GM19452 (cell line): ENCODE data around the gene ABHD2.
"Not testable (repeated sequence)": the region's sequence is repeated elsewhere in the genome, so short reads cannot be mapped to it uniquely, and the experiment has no call there.

Experiments used
- ATAC-seq: cut with Tn5 transposase; IDR thresholded peaks from one replicate; pipeline ENCODE4 v1.9.1; 2021; ENCODE audit not compliant: unreplicated experiment

Gene ABHD2

DNA sequence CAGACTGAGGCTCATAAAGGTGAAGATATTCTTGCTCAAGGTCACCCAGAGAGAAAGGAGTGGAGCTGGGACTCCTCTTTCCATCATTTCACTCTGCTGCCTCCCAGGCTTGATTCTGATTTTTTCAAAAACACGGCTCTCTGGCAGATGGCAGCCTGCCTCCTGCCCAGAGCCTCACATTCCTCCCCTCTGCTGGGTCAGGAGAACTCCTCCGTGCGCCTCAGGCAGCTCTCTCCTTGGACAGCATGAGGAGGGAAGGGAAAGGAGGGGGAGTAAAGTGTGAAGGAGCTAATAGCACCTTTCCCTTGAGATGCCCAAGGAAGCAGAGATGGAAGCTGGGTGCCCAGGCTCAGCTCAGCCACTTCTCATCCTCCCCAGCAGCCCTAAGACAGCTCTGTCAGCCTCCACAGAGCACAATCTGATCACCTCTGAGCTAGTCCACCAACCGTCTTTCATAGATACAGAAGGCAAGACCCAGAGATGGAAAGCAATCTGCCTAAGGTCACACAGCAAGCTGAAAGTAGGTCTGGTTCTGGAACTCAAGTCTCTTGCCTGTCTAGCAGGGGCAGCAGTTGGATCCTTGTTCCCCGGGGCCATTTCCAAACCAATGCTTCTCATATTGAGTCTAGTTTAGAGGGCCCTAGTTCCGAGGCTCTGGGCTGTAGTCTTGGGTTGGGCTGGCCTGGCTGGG lies 129.6 kb downstream of the ABHD2 start:
- ATAC-seq: no peak

DNA sequence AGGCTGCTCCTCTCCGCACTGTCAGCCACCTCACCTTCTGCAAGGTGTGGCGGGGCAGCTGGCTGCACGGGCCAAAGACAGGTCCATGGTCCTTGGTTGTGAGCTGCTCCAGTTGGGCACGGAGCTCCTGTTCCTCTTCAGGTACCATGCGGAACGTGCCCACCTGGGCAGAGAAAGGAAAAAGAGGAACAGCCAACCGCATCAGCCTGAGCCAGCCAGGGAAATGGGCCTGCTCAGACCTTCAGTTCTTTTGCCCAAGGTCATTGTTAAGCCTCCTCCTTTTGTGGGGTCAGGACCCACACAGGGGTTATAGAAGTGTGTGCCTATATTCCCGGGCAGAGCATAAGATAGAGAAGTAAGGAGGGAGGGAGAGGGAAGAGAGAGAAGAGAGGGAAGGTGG lies 130.3 kb downstream of the ABHD2 start:
- ATAC-seq: no peak

DNA sequence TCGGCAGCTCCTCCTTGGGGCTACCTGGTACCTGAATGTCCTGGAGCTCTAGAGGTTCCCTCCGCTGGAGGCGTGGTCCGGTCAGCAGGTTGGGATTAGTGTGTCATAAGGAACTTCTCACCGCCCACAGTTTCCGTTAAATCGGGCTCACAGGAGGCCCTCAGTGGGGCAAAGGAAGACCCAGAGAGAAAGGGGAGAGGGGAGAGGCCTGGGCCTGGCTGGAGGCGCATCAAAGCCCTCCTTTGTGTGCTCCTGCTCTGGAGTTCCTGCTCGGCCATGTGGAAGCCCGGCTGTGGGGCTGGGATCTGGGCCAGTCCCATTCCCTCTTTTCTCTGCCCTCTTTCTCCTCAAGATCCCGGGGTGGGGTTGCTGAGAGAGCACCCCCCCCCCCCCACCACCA lies 133.3 kb downstream of the ABHD2 start, which contains the start of gene RLBP1:
Gene RLBP1 (minus strand): TSS at position 37 of the 400 bp plus-strand sequence. CDS start 2,604 bp downstream, outside the sequence.
- no peak for ATAC-seq

DNA sequence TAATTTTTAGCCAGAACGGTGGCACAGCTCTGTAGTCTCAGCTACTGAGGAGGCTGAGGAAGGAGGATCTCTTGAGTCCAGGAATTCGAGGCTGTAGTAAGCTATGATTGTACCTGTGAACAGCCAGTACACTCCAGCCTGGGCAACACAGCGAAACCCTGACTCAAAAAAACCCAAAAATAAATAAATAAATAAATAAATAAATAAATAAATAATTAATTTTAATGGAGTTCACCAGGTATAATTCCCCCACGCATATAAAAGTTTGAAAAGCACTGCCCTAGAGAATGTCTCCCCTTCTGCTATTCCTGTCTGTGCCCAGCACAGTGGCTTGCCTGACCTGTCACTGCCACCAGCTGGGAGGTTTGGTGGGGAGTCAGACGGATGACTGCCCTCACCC lies 137.3 kb downstream of the ABHD2 start:
- ATAC-seq: no peak

GRCh38 chr15:89226359-89227221 lies 138.3 kb downstream of the ABHD2 start:
- no peak for ATAC-seq

DNA sequence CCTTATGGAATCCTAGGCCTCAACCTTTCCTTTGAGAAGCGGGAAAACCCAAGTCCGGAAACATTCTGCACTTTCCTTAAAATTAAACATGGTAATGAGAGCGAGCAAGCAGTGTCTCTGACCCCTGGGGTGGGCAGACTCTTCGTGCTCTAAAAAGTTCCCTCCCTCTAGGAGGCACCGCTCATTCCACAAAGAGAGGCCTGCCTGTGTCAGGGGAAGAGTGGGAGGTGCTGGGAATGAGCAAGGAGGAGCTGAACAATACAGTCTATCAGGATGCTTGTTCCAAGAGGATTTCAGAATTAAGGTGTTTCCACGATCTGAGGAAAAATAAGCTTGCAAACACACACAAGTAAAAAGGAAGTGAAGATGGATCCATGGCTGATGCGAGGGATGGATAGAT lies 139.2 kb downstream of the ABHD2 start:
- ATAC-seq: no peak

- ATAC-seq: no peak
Measured at GRCh38 chr15:89230277-89230676, 142.0 kb downstream of the ABHD2 start.

DNA sequence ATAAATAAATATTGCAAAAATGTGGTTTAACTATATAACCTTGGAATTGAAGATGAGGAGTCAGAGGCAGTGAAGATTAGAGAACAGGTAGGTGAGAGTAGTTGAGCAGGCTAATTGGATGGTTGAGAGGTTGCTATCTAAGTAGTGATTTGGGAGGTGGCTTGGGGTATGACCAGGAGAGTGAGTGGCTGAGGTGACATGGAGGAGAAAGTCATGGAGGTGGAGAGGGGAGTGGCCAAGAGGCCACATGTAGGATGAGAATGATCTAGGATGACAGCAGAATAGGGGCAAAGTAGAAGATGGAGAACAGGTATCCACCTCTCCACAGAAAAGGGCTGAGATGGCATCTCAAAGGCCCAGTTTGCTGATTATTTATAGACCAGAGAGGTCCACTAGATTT lies 143.6 kb downstream of the ABHD2 start:
- no peak for ATAC-seq

DNA sequence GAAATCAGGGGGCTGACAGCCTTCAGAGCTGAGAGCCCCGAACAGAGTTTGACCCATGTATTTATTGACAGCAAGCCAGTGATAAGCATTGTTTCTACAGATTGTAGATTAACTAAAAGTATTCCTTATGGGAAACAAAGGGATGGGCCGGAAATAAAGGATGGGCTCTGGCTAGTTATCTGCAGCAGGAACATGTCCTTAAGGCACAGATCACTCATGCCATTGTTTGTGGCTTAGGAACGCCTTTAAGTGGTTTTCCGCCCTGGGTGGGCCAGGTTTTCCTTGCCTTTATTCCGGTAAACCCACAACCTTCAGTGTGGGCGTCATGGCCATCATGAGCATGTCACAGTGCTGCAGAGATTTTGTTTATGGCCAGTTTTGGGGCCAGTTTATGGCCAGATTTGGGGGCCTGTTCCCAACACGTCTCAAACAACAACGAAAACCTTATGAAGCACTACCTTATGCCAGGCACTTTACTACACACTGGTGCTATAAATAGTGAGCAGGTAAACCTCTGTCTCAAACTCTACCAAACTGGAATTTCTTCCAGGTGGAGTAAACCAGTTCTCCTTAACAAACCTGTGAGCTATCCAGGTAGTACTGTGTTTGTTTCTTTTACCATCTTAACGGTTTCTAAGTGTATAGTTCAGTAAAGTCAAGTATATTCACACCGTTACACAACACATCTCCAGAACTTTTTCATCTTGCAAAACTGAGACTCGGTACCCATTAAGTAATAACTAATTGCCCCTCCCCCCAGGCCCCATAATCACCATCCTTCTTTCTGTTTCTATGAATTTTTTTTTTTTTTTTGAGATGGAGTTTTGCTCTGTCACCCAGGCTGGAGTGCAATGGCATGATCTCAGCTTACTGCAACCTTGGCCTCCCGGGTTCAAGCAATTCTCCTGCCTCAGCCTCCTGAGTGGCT lies 151.9 kb downstream of the ABHD2 start:
- ATAC-seq: not testable (repeated sequence)

GRCh38 chr15:89243046-89243690 lies 154.9 kb downstream of the ABHD2 start:
- ATAC-seq: no peak

- peak; percentile 95 for ATAC-seq
Measured at GRCh38 chr15:89243691-89244573, 155.7 kb downstream of the ABHD2 start, which contains the start of gene FANCI. Gene FANCI (plus strand): TSS chr15:89243979. CDS start chr15:89247648, 3,669 bp downstream.

- ATAC-seq: peak; percentile 12
Measured at GRCh38 chr15:89244574-89244903, 156.3 kb downstream of the ABHD2 start.

- no peak for ATAC-seq
Measured at GRCh38 chr15:89247446-89247845, 159.2 kb downstream of the ABHD2 start.

DNA sequence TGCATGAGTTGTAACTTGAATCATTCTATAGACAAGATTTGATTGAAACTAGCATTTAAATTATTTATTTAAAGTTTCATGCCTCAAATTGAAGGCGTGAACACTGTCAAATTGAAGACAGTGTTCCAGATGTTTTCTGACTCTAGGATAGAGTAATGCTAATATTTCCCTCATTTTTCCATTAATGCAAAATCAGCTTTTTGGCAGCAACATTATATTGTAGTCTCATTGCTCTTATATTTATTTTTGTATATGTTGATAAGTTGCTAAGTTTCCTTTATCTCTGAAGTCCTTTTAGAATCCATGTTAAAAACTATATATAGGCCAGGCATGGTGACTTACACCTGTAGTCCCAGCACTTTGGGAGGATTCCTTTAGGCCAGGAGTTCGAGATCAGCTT lies 160.3 kb downstream of the ABHD2 start:
- no peak for ATAC-seq

DNA sequence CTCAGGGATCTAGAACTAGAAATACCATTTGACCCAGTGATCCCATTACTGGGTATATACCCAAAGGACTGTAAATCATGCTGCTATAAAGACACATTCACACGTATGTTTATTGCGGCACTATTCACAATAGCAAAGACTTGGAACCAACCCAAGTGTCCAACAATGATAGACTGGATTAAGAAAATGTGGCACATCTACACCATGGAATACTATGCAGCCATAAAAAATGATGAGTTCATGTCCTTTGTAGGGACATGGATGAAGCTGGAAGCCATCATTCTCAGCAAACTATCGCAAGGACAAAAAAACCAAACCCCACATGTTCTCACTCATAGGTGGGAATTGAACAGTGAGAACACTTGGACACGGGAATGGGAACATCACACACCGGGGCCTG lies 161.9 kb downstream of the ABHD2 start:
- ATAC-seq: not testable (repeated sequence)
